A172 (cell line): ENCODE data around the gene CTAGE4. TPM values are rescaled to one million over a fixed set of nuclear protein-coding genes. Genes with fewer than 3 reads are reported as not detected.
"Not testable (repeated sequence)": the region's sequence is repeated elsewhere in the genome, so short reads cannot be mapped to it uniquely, and the experiment has no call there.

Experiments used
- DNase-seq: peaks from one replicate; pipeline ENCODE4 v3.0.0-alpha.2; 2015; ENCODE audit warnings: low spot score
- total RNA-seq: library from RNA; depleted of rRNA; stranded (reverse); fragments of >200 nt; shearing (Covaris generic); gene quantifications from 2 replicates; pipeline ENCODE4 v1.2.3, GENCODE V29; 2014; rRNA removed

Gene CTAGE4, protein sequence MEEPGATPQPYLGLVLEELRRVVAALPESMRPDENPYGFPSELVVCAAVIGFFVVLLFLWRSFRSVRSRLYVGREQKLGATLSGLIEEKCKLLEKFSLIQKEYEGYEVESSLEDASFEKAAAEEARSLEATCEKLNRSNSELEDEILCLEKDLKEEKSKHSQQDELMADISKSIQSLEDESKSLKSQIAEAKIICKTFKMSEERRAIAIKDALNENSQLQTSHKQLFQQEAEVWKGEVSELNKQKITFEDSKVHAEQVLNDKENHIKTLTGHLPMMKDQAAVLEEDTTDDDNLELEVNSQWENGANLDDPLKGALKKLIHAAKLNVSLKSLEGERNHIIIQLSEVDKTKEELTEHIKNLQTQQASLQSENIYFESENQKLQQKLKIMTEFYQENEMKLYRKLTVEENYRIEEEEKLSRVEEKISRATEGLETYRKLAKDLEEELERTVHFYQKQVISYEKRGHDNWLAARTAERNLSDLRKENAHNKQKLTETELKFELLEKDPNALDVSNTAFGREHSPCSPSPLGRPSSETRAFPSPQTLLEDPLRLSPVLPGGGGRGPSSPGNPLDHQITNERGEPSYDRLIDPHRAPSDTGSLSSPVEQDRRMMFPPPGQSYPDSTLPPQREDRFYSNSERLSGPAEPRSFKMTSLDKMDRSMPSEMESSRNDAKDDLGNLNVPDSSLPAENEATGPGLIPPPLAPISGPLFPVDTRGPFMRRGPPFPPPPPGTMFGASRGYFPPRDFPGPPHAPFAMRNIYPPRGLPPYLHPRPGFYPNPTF
- total RNA-seq, result not detected in 2 replicates

- not testable (repeated sequence) for DNase-seq
Measured at GRCh38 chr7:144183166-144183565, at the start of gene CTAGE4. TSS of gene CTAGE4 (plus strand) at chr7:144183466. CDS start at chr7:144183504, 38 bp downstream.

GRCh38 chr7:144134116-144134515 lies 49.1 kb upstream of the CTAGE4 start:
- no peak for DNase-seq

DNA sequence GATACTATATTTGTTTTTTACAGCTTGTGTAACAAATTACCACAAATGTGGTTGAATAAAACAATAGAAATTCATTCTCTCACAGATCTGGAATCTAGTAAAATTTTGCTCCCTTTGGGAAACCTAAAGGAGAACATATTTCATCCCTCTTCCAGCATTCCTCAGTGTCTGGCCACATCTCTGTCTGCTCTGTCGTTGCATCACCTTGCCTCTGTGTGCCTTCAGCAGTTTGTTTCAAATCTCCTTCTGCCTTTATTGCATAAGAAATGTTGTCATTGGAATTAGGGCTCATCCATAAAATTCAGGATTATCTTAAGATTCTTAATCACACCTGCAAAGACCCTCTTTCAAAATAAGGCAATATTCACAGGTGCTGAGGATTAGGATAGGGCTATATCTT lies 45.8 kb upstream of the CTAGE4 start:
- no peak for DNase-seq

DNA sequence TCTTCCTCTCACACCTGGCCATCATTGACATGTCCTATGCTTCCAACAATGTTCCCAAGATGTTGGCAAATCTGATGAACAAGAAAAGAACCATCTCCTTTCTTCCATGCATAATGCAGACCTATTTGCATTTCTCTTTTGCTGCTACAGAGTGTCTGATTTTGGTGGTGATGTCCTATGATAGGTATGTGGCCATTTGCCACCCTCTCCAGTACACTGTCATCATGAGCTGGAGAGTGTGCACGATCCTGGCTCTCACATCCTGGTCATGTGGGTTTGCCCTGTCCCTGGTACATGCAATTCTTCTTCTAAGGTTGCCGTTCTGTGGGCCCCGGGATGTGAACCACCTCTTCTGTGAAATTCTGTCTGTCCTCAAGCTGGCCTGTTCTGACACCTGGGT lies 41.1 kb upstream of the CTAGE4 start:
- no peak for DNase-seq

DNA sequence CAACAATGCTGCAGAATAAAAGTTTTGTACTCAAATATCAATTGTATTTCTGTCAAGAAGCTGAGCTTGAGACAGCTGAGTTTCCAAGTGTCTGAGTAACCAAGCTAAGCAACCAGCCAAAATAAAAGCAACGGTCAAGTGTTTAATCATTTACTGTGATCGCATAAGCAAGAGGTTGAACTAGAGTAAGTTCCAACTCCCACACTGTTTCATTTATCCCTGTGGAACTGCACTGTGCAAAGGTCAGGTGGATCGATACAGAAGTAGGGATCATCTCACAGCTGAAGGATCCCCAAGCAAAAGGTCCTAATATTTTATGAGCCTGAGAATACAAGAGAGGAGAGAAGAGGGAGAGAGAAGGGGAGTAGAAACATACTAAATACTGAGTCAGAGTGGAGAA lies 38.8 kb upstream of the CTAGE4 start:
- no peak for DNase-seq

DNA sequence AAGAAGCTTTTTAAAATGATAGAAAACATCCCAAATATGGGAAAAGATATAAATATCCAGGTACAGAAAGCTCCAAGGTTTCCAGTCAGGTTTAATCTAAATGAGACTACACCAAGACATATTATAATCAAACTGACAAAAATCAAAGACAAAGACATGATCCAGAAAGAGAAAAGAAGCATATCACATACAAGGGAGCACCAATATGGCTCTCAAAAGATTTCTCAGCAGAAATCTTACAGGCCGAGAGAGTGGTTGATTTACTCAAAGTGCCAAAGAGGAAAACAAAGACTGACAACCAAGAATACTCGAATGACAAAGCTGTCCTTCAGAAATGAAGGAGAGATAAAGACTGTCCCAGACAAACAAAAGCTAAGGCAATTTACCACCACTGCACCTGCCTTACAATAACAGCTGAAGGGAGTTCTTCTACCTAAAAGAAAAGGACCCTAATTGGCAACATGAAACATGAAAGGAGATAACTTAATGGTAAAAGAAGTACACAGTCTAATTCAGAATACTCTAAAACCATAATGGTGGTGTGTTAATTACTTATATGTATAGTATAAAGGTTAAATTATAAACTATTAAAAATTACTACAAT lies 34.9 kb upstream of the CTAGE4 start:
- no peak for DNase-seq

- DNase-seq, result no peak
Measured at GRCh38 chr7:144158861-144159260, 24.4 kb upstream of the CTAGE4 start.

DNA sequence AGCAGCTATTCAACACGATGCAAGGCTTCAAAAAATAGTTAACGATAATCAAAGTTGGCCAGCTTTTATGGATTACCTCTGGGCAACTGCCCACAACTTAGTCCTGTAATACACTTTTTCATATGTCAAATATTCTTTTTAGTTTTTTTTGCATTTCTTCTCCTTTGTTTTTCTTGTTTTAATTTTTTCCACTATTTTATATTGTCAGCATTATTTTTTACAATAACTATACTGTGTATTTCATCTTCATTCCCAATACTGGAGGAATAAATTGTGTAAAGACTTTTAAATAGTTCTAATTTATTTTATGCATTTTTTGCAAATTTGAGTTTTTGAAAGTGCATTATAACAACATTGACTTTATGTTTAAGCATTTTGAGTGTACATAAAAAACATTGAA lies 18.5 kb upstream of the CTAGE4 start:
- no peak for DNase-seq

DNA sequence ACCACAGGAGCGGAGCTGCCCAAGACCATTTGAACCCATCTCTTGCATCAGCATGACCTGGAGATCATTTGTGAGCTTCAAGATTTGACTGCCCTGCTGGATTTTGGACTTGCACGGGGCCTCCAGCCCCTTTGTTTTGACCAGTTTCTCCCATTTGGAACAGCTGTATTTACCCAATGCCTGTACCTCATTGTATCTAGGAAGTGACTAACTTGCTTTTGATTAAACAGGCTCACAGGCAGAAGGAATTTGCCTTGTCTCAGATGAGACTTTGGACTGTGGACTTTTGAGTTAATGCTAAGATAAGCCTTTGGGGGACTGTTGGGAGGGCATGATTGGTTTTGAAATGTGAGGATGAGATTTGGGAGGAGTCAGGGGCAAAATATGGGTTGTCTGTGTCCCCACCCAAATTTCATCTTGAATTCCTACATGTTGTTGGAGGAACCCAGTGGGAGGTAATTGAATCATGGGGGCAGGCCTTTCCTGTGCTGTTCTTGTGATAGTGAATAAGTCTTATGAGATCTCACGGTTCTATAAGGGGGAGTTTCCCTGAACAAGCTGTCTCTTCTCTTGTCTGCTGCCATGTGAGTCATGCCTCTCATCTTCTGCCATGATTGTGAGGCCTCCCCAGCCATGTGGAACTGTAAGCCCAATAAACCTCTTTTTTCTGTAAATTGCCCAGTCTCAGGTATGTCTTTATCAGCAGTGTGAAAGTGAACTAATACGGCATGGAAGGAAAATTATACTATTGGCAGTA lies 11.5 kb upstream of the CTAGE4 start:
- DNase-seq, result not testable (repeated sequence)

DNA sequence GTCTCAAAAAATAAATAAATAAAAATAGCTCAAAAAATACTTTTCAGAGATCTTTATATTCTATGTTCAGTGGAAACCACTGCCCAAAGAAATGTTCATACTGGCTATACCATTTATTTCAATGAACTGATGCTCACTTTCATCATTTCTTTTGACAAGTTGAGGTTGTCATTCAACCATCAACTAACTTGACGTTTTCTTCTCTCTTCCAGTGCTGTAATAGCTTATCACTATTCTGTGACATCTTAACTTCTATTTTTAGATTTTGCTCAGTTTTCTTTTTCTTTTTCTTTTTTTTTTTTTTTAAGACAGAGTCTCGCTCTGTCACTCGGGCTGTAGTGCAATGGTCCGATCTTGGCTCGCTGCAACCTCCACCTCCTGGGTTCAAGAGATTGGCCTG lies 8.7 kb upstream of the CTAGE4 start:
- no peak for DNase-seq

GRCh38 chr7:144178380-144179164 lies 4.7 kb upstream of the CTAGE4 start:
- not testable (repeated sequence) for DNase-seq

DNA sequence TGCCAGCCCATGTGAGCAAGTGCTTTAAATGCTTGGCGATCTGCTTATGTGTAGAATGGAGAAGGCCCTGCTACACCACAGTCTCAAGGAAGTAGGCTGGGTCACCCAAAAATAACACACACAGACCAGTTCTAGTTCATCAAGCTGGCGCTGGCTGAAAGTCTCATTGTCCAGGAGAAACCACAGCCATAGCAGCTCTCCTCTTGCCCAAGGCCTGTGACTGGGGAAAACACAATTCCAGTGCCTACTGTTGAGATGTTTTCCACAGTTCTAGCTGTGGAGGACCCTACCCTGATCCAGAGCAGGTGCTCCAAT lies 4.1 kb upstream of the CTAGE4 start:
- DNase-seq, result not testable (repeated sequence)

DNA sequence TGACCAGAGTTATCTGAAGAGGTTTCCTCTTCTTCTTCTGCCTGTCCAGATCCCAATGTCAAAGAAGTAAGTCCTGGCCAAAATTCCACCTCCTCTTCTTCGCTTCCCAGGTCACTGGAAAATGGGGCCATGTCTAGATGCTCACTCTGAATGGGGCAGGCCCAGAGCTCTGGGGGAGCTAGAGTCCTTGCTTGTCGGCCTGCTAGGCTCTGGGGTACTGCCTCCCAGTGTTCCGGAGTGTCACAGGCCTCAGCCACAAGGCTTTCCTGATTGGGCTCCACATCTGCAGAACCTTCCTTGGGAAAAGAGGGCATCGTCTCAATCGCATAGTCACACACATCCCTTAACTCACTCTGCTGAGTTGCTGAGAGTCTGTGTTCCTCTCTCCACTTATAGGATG lies 4.6 kb downstream of the CTAGE4 start:
- not testable (repeated sequence) for DNase-seq

DNA sequence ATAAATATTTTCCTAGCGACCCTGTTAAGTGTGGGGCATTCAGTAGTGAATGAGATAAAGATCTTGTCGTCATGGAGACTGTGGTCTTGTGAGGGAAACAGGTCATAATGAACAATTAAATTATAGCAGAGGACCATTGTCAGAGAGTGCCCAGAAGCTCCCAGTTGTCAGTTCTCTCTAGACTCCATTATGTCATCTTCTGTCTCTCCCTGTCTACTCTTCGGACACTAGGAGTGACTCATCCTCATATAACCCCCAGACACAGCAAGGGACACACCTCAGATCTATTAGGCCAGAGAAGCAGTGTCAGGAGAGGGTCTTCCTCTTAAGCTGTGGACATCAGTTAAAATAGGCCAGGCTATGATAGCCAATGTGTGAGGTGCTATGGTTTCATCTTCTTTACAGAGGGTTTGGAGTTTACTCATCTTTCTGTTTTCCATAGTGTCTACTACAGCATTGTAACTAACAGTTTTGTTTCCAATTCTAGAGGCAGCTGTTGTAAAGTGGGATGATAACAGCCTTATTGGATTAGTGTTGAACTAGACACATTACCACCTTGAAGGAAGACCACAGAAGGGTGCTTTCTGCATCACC lies 5.4 kb downstream of the CTAGE4 start:
- DNase-seq, result not testable (repeated sequence)

GRCh38 chr7:144193782-144194181 lies 10.5 kb downstream of the CTAGE4 start:
- not testable (repeated sequence) for DNase-seq

- not testable (repeated sequence) for DNase-seq
Measured at GRCh38 chr7:144194453-144194852, 11.2 kb downstream of the CTAGE4 start.

DNA sequence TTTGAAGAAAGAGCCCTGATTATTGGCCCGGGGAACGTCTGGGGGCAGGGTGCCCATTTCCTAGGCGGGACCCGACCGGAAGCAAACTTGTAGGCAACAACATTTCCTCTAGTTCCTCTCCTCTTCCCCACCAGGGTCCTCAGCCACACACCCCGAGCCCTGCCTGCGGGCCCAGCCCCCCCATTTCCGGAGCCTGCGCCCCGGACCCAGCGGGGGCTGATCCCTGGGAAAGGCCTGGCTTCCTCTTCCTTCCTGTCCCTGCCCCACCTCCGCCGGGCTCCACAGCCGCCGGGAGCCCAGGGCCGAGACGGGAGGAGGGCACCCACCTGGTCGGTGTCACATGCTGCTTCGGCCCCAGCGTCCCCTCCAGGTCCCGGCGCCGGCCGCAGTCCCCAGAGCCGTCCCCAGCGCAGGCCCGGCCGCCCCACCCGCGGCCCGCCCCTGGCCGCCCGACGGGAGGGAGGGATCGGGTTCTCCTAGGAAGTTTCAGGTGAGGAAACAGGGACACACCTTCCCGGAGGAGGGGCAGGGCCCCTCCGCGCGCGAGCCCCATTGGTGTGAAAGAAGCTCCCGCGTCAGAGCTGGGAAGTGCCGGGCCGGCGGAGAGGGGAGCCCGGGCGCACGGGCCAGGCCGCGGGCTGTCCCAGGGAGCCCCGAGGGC lies 12.1 kb downstream of the CTAGE4 start, which contains the start of gene ARHGEF35:
Gene ARHGEF35 (minus strand): TSS at position 622 of the 661 bp plus-strand sequence. CDS start 7,450 bp downstream, outside the sequence.
- not testable (repeated sequence) for DNase-seq

- not testable (repeated sequence) for DNase-seq
Measured at GRCh38 chr7:144198934-144199333, 15.7 kb downstream of the CTAGE4 start.

DNA sequence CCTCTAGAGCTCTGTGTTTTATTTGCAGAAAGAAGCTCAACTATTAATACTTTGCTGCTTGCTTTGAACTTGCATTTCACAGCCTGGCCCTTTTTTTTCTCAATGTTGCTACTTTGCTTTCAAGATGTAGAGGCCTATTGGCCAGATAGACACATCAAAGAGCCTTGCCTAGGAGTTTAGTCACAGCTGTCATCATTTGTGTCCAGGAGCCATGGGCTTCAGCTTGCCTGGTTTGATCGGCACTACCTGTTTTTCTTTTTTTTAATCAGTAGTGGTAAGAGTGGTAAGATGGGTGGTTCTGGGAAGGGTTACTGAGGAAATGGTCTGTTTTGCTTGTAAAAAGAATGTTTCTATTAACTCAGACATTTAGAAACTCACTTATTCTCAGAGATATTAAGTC lies 18.7 kb downstream of the CTAGE4 start:
- DNase-seq, result not testable (repeated sequence)

DNA sequence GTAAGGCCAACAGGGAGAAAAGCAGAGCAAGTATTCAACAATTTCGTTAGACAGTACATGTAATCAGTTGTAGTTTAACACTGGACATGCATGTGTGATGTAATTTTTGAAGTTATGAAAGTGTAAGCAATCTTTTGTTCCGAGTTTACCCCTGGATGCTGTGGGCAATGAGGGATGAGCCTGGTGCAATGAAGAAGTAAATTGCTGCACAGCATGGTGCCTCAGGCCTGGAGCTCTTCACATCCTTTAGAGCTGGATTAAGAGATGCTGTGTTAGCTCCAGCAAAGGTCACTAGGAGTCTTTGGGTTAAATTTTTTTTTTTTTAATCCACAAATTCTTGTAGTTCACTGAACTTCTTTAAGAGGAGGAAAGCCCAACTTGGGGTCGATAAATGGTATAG lies 19.8 kb downstream of the CTAGE4 start:
- DNase-seq, result not testable (repeated sequence)
